ENCODE measurements around the gene ATP1B2.

Gene ATP1B2

DNA sequence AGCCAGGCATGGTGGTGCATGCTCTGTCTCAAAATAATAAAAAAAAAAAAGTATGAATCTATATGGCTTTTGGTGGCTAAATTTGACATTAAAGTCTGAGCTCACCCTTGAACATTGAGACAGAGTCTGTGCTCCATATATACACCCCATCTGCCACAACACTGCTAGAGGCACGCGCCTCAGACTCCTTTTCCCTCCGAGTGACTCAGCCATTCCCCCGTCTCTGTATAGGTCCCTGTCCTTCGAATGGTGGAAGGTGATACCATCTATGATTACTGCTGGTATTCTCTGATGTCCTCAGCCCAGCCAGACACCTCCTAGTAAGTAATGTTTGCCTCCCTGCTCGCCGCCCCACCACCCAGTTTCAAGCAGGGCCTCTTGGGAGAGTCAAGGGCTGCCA lies 49.8 kb downstream of the ATP1B2 start:
- Histone ChIP-seq H3K9ac (no peak overlapping the region), H3K79me2 (ENCODE audit: insufficient read depth, low read depth) (no peaks in the 10 kb centered on the region), H3K4me2 (no peak overlapping the region), H3K27me3 (ENCODE audit: insufficient read depth, low read depth) (no peaks in the 10 kb centered on the region), H4K20me1 (ENCODE audit: insufficient read depth) (no peaks in the 10 kb centered on the region), H2AFZ (ENCODE audit: low read depth) (no peak overlapping the region), H3K4me3 (IDR thresholded peaks at IDR 0.05; ENCODE audit: insufficient read depth, low read depth, low read length) (no peak overlapping the region), H3K36me3 (ENCODE audit: insufficient read depth) (no peaks in the 10 kb centered on the region), H3K4me1 (ENCODE audit: low read depth, poor library complexity, severe bottlenecking) (no peaks in the 10 kb centered on the region), H3K27ac (no peak overlapping the region)
- TF ChIP-seq, protein P1, sequence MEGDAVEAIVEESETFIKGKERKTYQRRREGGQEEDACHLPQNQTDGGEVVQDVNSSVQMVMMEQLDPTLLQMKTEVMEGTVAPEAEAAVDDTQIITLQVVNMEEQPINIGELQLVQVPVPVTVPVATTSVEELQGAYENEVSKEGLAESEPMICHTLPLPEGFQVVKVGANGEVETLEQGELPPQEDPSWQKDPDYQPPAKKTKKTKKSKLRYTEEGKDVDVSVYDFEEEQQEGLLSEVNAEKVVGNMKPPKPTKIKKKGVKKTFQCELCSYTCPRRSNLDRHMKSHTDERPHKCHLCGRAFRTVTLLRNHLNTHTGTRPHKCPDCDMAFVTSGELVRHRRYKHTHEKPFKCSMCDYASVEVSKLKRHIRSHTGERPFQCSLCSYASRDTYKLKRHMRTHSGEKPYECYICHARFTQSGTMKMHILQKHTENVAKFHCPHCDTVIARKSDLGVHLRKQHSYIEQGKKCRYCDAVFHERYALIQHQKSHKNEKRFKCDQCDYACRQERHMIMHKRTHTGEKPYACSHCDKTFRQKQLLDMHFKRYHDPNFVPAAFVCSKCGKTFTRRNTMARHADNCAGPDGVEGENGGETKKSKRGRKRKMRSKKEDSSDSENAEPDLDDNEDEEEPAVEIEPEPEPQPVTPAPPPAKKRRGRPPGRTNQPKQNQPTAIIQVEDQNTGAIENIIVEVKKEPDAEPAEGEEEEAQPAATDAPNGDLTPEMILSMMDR (conservative IDR thresholded peaks at IDR 0.05; ENCODE audit: low read depth, low read length), result no peak

DNA sequence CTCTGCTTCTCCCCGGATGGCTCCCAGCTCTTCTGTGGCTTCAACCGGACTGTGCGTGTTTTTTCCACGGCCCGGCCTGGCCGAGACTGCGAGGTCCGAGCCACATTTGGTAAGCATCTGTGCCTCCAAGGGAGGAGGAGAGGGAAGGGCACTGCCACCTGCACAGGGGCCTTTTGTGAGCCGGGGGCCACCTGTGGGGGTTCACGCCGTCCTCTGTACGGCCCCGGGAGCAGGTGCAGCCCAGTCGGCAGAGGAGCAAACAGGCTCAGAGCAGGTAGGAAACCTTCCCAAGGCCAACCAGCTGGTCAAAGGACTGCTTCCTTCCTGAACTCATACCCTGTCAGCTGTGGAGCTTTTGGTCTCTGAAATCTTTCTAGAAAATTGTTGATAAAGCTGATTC lies 51.0 kb downstream of the ATP1B2 start:
- no peak overlapping the region for H2AFZ ChIP-seq (ENCODE audit: low read depth)
- no peaks in the 10 kb centered on the region for H3K27me3 ChIP-seq (ENCODE audit: insufficient read depth, low read depth)
- no peak overlapping the region for H3K4me3 ChIP-seq (IDR thresholded peaks at IDR 0.05; ENCODE audit: insufficient read depth, low read depth, low read length)
- H3K36me3 ChIP-seq (ENCODE audit: insufficient read depth), result no peaks in the 10 kb centered on the region
- no peaks in the 10 kb centered on the region for H3K4me1 ChIP-seq (ENCODE audit: low read depth, poor library complexity, severe bottlenecking)
- H3K9ac ChIP-seq, result no peak overlapping the region
- TF ChIP-seq, protein P1 (conservative IDR thresholded peaks at IDR 0.05; ENCODE audit: low read depth, low read length), result no peak
- H3K27ac ChIP-seq, result no peak overlapping the region
- no peak overlapping the region for H3K4me2 ChIP-seq
- no peaks in the 10 kb centered on the region for H3K79me2 ChIP-seq (ENCODE audit: insufficient read depth, low read depth)
- no peaks in the 10 kb centered on the region for H4K20me1 ChIP-seq (ENCODE audit: insufficient read depth)

DNA sequence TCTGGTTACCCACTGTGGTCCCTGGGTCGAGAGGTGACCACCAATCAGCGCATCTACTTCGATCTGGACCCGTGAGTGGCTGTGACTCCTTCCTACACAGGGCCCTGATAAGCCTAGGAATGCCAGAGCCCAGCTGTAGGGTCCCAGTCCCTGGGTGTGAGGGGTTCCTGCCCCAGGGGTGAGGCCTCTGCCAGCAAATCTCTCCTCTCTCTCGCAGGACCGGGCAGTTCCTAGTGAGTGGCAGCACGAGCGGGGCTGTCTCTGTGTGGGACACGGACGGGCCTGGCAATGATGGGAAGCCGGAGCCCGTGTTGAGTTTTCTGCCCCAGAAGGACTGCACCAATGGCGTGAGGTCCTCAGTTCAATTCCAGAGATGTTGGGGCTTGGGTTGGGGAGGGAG lies 52.0 kb downstream of the ATP1B2 start:
- H3K4me1 ChIP-seq (ENCODE audit: low read depth, poor library complexity, severe bottlenecking), result no peaks in the 10 kb centered on the region
- no peak overlapping the region for H3K27ac ChIP-seq
- no peak overlapping the region for H2AFZ ChIP-seq (ENCODE audit: low read depth)
- no peaks in the 10 kb centered on the region for H3K27me3 ChIP-seq (ENCODE audit: insufficient read depth, low read depth)
- no peak overlapping the region for H3K4me3 ChIP-seq (IDR thresholded peaks at IDR 0.05; ENCODE audit: insufficient read depth, low read depth, low read length)
- TF ChIP-seq, protein P1 (conservative IDR thresholded peaks at IDR 0.05; ENCODE audit: low read depth, low read length), result no peak
- H3K36me3 ChIP-seq (ENCODE audit: insufficient read depth), result no peaks in the 10 kb centered on the region
- H4K20me1 ChIP-seq (ENCODE audit: insufficient read depth), result no peaks in the 10 kb centered on the region
- H3K4me2 ChIP-seq, result no peak overlapping the region
- H3K79me2 ChIP-seq (ENCODE audit: insufficient read depth, low read depth), result no peaks in the 10 kb centered on the region
- H3K9ac ChIP-seq, result no peak overlapping the region

DNA sequence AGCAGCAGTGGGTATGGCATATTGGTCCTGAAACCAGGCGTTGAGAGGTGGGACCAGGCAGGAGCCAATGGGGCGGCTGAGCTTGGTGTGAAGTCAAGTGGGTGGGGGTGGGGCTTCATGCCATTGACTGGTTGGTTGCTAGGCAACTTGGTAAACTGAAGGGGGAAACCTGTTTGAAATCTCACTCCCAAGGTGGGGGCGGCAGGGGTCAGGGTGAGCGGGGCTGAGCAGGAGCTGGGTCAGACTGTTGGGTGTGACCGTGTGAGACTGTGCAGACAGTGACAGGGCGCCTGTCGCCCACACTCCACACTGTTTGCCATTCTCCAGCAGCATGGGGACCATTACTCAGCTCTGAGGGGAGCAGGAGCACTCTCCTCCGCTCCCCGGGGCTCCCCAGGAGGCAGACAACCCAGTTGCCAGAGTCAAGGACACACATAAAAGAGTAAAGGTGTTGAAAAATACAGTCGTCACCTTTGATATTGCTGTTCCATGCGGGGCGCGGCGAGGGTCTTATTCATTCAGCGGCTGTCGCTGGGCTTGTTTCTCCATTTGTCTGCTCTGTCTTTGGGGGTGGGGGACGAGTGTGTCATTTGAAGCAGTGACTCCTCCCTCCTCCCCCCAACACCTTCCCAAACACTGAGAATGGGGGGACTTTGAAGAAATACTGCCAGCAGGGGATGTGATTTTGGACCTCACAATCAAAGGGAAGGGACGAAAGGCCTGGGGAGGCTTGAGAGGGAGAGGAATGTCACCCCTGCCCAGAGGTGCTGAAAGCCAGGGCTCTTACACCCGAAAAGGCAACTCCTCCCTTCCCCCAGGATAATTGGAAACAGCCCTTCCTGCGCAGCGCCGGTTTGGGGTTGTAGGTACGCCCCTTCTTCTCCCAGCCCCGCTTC lies 53.1 kb downstream of the ATP1B2 start:
- TF ChIP-seq, protein P1 (conservative IDR thresholded peaks at IDR 0.05; ENCODE audit: low read depth, low read length), result no peak
- Histone ChIP-seq H3K79me2 (ENCODE audit: insufficient read depth, low read depth) (no peaks in the 10 kb centered on the region), H3K4me2 (no peak overlapping the region), H3K27me3 (ENCODE audit: insufficient read depth, low read depth) (no peaks in the 10 kb centered on the region), H3K9ac (no peak overlapping the region), H4K20me1 (ENCODE audit: insufficient read depth) (no peaks in the 10 kb centered on the region), H3K4me3 (IDR thresholded peaks at IDR 0.05; ENCODE audit: insufficient read depth, low read depth, low read length) (no peak overlapping the region), H2AFZ (ENCODE audit: low read depth) (no peak overlapping the region), H3K36me3 (ENCODE audit: insufficient read depth) (no peaks in the 10 kb centered on the region), H3K27ac (no peak overlapping the region), H3K4me1 (ENCODE audit: low read depth, poor library complexity, severe bottlenecking) (no peaks in the 10 kb centered on the region)

Data from KMS-11 (cell line).